GM12875 (cell line): ENCODE results near the gene EHD3.
A peak's percentile ranks its signal among the peaks of the same experiment; 100 is the strongest.

Source experiments
- H3K4me3 ChIP-seq: one replicate; pipeline ENCODE4 v1.5.1; 2011; ENCODE audit warnings: low read depth, low read length, control low read depth
- TF ChIP-seq, protein P1 (sequence below): IDR thresholded peaks from 2 replicates; pipeline ENCODE4 v1.5.1; 2011; ENCODE audit warnings: low read depth, mild to moderate bottlenecking, control low read depth, inconsistent platforms, low read length, moderate library complexity, borderline replicate concordance; ENCODE audit not compliant: insufficient read depth

Gene EHD3

DNA sequence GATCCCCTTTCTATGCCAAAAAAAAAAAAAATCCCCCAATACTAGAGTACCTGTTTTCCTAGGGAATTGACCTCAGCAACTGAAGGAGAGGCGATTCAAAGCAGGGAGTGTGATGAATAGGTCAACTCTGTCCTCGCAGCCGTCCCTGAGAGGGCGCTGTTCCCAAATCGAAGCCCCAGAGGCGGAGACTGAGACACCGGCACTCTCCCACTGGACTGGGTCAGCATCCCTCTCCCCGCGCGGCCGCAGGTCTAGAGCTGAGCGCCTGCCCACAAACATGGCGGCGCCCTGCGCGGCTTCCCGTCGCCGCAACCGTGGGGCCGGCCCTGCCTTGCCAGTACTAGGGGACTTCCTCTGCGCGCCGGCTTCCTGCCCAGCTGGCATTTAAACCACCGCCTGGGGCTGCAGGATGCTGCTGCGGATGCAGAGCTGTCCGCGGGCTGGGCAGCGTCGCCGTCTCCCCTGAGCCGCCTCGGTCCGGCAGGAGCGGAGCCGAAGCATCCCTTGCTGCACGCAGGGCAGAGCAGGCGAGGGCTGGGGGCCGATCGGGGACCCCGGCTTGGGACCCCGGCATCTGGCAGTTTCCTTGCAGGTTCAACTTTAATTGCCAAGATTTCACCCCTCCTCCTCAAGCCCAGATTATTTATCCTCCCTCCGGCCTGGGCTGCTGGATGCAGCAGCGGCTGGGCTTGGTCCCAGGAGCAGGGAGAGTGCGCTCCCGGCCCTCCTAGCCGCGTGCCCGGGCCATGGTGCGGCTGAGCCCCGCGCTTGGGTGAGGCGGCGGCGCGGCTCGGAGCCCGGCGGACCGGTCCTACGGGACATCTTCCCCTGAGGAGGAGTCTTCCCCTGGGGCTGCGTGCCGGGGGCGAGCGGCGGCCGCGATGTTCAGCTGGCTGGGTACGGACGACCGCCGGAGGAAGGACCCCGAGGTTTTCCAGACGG lies at the start of gene EHD3:
Gene EHD3 (plus strand): TSS at position 412 of the 942 bp plus-strand sequence. CDS start 470 bp downstream, at position 882.
- H3K4me3 ChIP-seq, result peak within 1 kb of the TSS; percentile 49
- TF ChIP-seq, protein P1, sequence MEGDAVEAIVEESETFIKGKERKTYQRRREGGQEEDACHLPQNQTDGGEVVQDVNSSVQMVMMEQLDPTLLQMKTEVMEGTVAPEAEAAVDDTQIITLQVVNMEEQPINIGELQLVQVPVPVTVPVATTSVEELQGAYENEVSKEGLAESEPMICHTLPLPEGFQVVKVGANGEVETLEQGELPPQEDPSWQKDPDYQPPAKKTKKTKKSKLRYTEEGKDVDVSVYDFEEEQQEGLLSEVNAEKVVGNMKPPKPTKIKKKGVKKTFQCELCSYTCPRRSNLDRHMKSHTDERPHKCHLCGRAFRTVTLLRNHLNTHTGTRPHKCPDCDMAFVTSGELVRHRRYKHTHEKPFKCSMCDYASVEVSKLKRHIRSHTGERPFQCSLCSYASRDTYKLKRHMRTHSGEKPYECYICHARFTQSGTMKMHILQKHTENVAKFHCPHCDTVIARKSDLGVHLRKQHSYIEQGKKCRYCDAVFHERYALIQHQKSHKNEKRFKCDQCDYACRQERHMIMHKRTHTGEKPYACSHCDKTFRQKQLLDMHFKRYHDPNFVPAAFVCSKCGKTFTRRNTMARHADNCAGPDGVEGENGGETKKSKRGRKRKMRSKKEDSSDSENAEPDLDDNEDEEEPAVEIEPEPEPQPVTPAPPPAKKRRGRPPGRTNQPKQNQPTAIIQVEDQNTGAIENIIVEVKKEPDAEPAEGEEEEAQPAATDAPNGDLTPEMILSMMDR, result peak; percentile 49; the same call in 1 of the 2 replicates

- no peak overlapping the region for H3K4me3 ChIP-seq
- TF ChIP-seq, protein P1, result no peak
Measured at GRCh38 chr2:31187166-31187565, 46.8 kb upstream of the EHD3 start.

GRCh38 chr2:31188131-31188530 lies 45.8 kb upstream of the EHD3 start:
- no peak overlapping the region for H3K4me3 ChIP-seq
- TF ChIP-seq, protein P1, result no peak

DNA sequence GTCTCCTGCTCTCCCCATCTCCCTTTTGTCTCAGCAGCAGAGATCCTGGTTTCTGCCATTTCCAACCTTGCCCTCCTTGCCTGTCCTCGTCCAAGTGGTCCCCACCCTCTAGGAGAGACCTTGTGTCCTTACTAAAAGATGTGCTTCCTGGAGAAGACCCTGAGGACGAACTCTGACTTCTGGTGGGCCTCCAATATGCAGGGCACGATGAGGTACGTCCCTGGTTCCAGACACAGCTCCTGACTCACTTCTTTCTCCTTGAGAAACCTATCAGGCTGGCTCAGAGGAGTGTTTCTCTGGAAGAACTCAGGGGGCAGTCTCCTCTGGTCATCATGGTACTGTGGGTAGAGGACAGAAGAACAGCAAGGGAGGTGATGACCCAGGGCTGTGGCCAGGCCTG lies 44.8 kb upstream of the EHD3 start:
- TF ChIP-seq, protein P1, result no peak
- H3K4me3 ChIP-seq, result no peak overlapping the region

GRCh38 chr2:31190188-31190587 lies 43.8 kb upstream of the EHD3 start:
- no peak overlapping the region for H3K4me3 ChIP-seq
- TF ChIP-seq, protein P1, result no peak

- TF ChIP-seq, protein P1, result no peak
Measured at GRCh38 chr2:31191931-31192330, 42.0 kb upstream of the EHD3 start.

GRCh38 chr2:31192396-31192795 lies 41.6 kb upstream of the EHD3 start:
- no peak overlapping the region for H3K4me3 ChIP-seq
- TF ChIP-seq, protein P1, result no peak

More at GRCh38 chr2:31191931-31192330, 42.0 kb upstream of the EHD3 start:
- no peak overlapping the region for H3K4me3 ChIP-seq
